CD4-positive, alpha-beta T cell (primary cell): ENCODE results near the gene PAX3. TPM values are rescaled to one million over a fixed set of nuclear protein-coding genes. Genes with fewer than 3 reads are reported as not detected.

Source experiments
- ATAC-seq: fragments of 200-7000 bp; cut with Tn5 transposase; one replicate; pipeline ENCODE4 v1.10.0; 2022; ENCODE audit warnings: mild to moderate bottlenecking; ENCODE audit not compliant: poor library complexity
- CTCF ChIA-PET: fragments of 350-600 bp; sonication (Branson Sonifier 250); formaldehyde crosslinking; loops from one replicate; lab custom pipeline; 2021; ENCODE audit warnings: antibody characterized with exemption, inconsistent platforms; lab: Charles Lee
- POLR2A ChIA-PET: fragments of 350-600 bp; sonication (Branson Sonifier 250); formaldehyde crosslinking; loops from one replicate; lab custom pipeline; 2021; ENCODE audit warnings: antibody characterized with exemption, inconsistent platforms; lab: Charles Lee
- DNase-seq, 14 experiments: peaks; one replicate each; pipeline ENCODE4 v3.0.0-alpha.2; 2013 to 2020; ENCODE audit warnings: mixed read lengths in 2 of 14
- H3K27ac ChIP-seq, 2 donors: one replicate each; pipeline versions ENCODE4 v1.5.1 to v1.7.0; 2013; ENCODE audit warnings: low read length in 2 of 2, low read depth in 1 of 2, mild to moderate bottlenecking in 1 of 2
- H3K27me3 ChIP-seq, 2 experiments: 1 replicate in 1 of 2; 2 replicates in 1 of 2; pipeline versions ENCODE4 v1.6.1 to v1.7.0; 2013; ENCODE audit warnings: low read length in 2 of 2, control low read depth in 1 of 2, mild to moderate bottlenecking in 1 of 2, moderate library complexity in 1 of 2; ENCODE audit not compliant: insufficient read depth in 2 of 2, control insufficient read depth in 1 of 2
- H3K36me3 ChIP-seq: one replicate; pipeline ENCODE4 v1.6.1; 2013; ENCODE audit warnings: low read length, control low read depth; ENCODE audit not compliant: insufficient read depth
- H3K4me1 ChIP-seq: one replicate; pipeline ENCODE4 v1.6.1; 2013; ENCODE audit warnings: low read length, control low read depth; ENCODE audit not compliant: insufficient read depth
- H3K4me3 ChIP-seq: one replicate; pipeline ENCODE4 v1.5.1; 2013; ENCODE audit warnings: mild to moderate bottlenecking, low read length, moderate library complexity
- H3K9me3 ChIP-seq, 2 experiments: 1 replicate in 1 of 2; 2 replicates in 1 of 2; pipeline versions ENCODE4 v1.6.1 to v1.7.0; 2013; ENCODE audit warnings: low read length in 2 of 2, mild to moderate bottlenecking in 2 of 2, control low read depth in 1 of 2, moderate library complexity in 1 of 2; ENCODE audit not compliant: control insufficient read depth in 1 of 2, insufficient read depth in 1 of 2
- H3K27ac Mint-ChIP-seq: one replicate; pipeline ENCODE4 v1.8.0; 2020; ENCODE audit warnings: mixed read lengths
- H3K27me3 Mint-ChIP-seq: one replicate; pipeline ENCODE4 v1.8.0; 2021; ENCODE audit warnings: mixed read lengths
- H3K36me3 Mint-ChIP-seq: one replicate; pipeline ENCODE4 v1.8.0; 2021; ENCODE audit warnings: low read depth, mixed read lengths
- H3K4me1 Mint-ChIP-seq: one replicate; pipeline ENCODE4 v1.8.0; 2021; ENCODE audit warnings: low read depth, mixed read lengths
- H3K4me3 Mint-ChIP-seq: one replicate; pipeline ENCODE4 v1.8.0; 2020; ENCODE audit warnings: mild to moderate bottlenecking, mixed read lengths
- H3K9me3 Mint-ChIP-seq: one replicate; pipeline ENCODE4 v1.8.0; 2020; ENCODE audit warnings: mixed read lengths
- CTCF ChIP-seq: fragments of 200-600 bp; IDR thresholded peaks from one replicate; pipeline ENCODE4 v1.8.0; 2022; ENCODE audit warnings: antibody characterized with exemption, mild to moderate bottlenecking
- intact Hi-C, 2 experiments: fragments of 100-400 bp; cut with DNase I in 1 of 2; cut with micrococcal nuclease in 1 of 2; formaldehyde crosslinking; loops; one replicate each; pipeline versions ENCODE4 v1.15.1 to v1.9.0; 2023 to 2025; cut with DNase I, micrococcal nuclease
- total RNA-seq, 174 experiments: library from RNA in 2 of 174; stranded (reverse) in 2 of 174; gene quantifications; one replicate each; pipeline ENCODE4 v1.2.3 and lab custom pipeline; 2021 to 2026

PAX3 gene
- total RNA-seq, 2 experiments from 2014 or later, result not detected

- CTCF ChIA-PET, result no interaction called here
- H3K4me1 ChIP-seq, result no peaks in the 10 kb centered on the region
- ATAC-seq (no peak), DNase-seq (no peak)
- H3K27me3 Mint-ChIP-seq, result no peaks in the 10 kb centered on the region
- no peaks in the 10 kb centered on the region for H3K36me3 Mint-ChIP-seq
- no peak overlapping the region for H3K4me3 ChIP-seq
- H3K9me3 Mint-ChIP-seq, result peaks cover 5% of the 10 kb centered on the region
- no peaks in the 10 kb centered on the region for H3K36me3 ChIP-seq
- H3K27ac ChIP-seq, result no peak overlapping the region
- no peak for TF ChIP-seq CTCF
- H3K4me1 Mint-ChIP-seq, result no peaks in the 10 kb centered on the region
- H3K27me3 ChIP-seq, result no peaks in the 10 kb centered on the region
- intact Hi-C loops, result no loop called here
- POLR2A ChIA-PET, result interaction anchor here (0.6 kb wide), 1 partner anchor 340 kb away, joined by 3 read pairs; no protein-coding TSS in a partner anchor
- no peak overlapping the region for H3K27ac Mint-ChIP-seq
- H3K9me3 ChIP-seq, result no peaks in the 10 kb centered on the region
- no peak overlapping the region for H3K4me3 Mint-ChIP-seq
These were observed 105.3 kb downstream of the PAX3 start for GRCh38 chr2:222193328-222193983.

GRCh38 chr2:222180619-222181018 lies 118.2 kb downstream of the PAX3 start:
- TF ChIP-seq CTCF, result no peak
- no peaks in the 10 kb centered on the region for H3K36me3 Mint-ChIP-seq
- H3K27me3 Mint-ChIP-seq, result peaks cover 5% of the 10 kb centered on the region
- no peak overlapping the region for H3K4me3 ChIP-seq
- no peaks in the 10 kb centered on the region for H3K27me3 ChIP-seq
- DNase-seq, result no peak
- H3K4me1 ChIP-seq, result no peaks in the 10 kb centered on the region
- no peaks in the 10 kb centered on the region for H3K36me3 ChIP-seq
- intact Hi-C loops, result no loop called here
- H3K4me3 Mint-ChIP-seq, result no peak overlapping the region
- peaks cover 0 to 3% of the 10 kb centered on the region in 2 experiments for H3K9me3 ChIP-seq
- CTCF ChIA-PET, result interaction anchor here (0.7 kb wide), 1 partner anchor 21 kb away, joined by 4 read pairs; no protein-coding TSS in a partner anchor
- H3K27ac Mint-ChIP-seq, result no peak overlapping the region
- H3K27ac ChIP-seq, result no peak overlapping the region
- peaks cover 6% of the 10 kb centered on the region for H3K9me3 Mint-ChIP-seq
- POLR2A ChIA-PET, result no interaction called here
- H3K4me1 Mint-ChIP-seq, result no peaks in the 10 kb centered on the region
- ATAC-seq, result no peak

- CTCF ChIA-PET, result interaction anchor here (0.7 kb wide), 1 partner anchor 20 kb away, joined by 4 read pairs; no protein-coding TSS in a partner anchor
- H3K9me3 Mint-ChIP-seq, result peaks cover 6% of the 10 kb centered on the region
- H3K9me3 ChIP-seq, result peaks cover 0 to 3% of the 10 kb centered on the region in 2 experiments
- no peaks in the 10 kb centered on the region for H3K4me1 ChIP-seq
- H3K36me3 ChIP-seq, result no peaks in the 10 kb centered on the region
- H3K27ac Mint-ChIP-seq, result no peak overlapping the region
- POLR2A ChIA-PET, result no interaction called here
- H3K36me3 Mint-ChIP-seq, result no peaks in the 10 kb centered on the region
- TF ChIP-seq CTCF, result no peak
- DNase-seq, result no peak
- peaks cover 11% of the 10 kb centered on the region for H3K27me3 Mint-ChIP-seq
- no peak for ATAC-seq
- no peak overlapping the region for H3K4me3 Mint-ChIP-seq
- peaks cover 0 to 4% of the 10 kb centered on the region in 2 experiments for H3K27me3 ChIP-seq
- no peaks in the 10 kb centered on the region for H3K4me1 Mint-ChIP-seq
- no peak overlapping the region for H3K27ac ChIP-seq
- no peak overlapping the region for H3K4me3 ChIP-seq
- intact Hi-C loops, result no loop called here
These were observed 119.2 kb downstream of the PAX3 start for GRCh38 chr2:222179592-222179991.
